SK-N-SH treated with all-trans-retinoic acid at 6 μM for 48 hours (cell line): ENCODE measurements around the gene ARHGAP26.

ENCODE experiments used
- ARNTL ChIP-seq: fragments of 450-650 bp; formaldehyde crosslinking; IDR thresholded peaks from 2 replicates; pipeline ENCODE4 v1.5.0; 2020; ENCODE audit warnings: low read depth, mild to moderate bottlenecking, moderate library complexity, borderline replicate concordance
- BACH2 ChIP-seq: fragments of 250-450 bp; sonication (Bioruptor Pico); IDR thresholded peaks from 2 replicates; pipeline ENCODE4 v1.9.0; 2021; ENCODE audit warnings: mild to moderate bottlenecking, borderline replicate concordance
- ISL1 ChIP-seq: fragments of 250-450 bp; sonication (Bioruptor Pico); IDR thresholded peaks from 2 replicates; pipeline ENCODE4 v2.1.2; 2022; ENCODE audit warnings: mild to moderate bottlenecking, moderate library complexity
- OSR1 ChIP-seq: fragments of 250-450 bp; sonication (Bioruptor Pico); IDR thresholded peaks from 2 replicates; pipeline ENCODE4 v1.8.0; 2022; ENCODE audit warnings: moderate library complexity, mild to moderate bottlenecking, inconsistent platforms
- PATZ1 ChIP-seq: fragments of 250-450 bp; sonication (Bioruptor Pico); IDR thresholded peaks from 2 replicates; pipeline ENCODE4 v1.8.0; 2020; ENCODE audit warnings: mild to moderate bottlenecking, moderate library complexity, borderline replicate concordance
- POU6F1 ChIP-seq: fragments of 250-450 bp; sonication (Bioruptor Pico); IDR thresholded peaks from 2 replicates; pipeline ENCODE4 v1.8.0; 2021; ENCODE audit warnings: low read depth, mild to moderate bottlenecking, moderate library complexity, borderline replicate concordance
- RARB ChIP-seq: fragments of 250-450 bp; sonication (Bioruptor Pico); IDR thresholded peaks from 2 replicates; pipeline ENCODE4 v1.8.0; 2021; ENCODE audit warnings: mild to moderate bottlenecking, moderate library complexity
- TOX ChIP-seq: fragments of 250-450 bp; sonication (Bioruptor Pico); IDR thresholded peaks from 2 replicates; pipeline ENCODE4 v1.8.0; 2021; ENCODE audit warnings: mild to moderate bottlenecking, moderate library complexity, borderline replicate concordance
- ZNF8 ChIP-seq: fragments of 450-650 bp; formaldehyde crosslinking; IDR thresholded peaks from 2 replicates; pipeline ENCODE4 v1.5.0; 2020; ENCODE audit warnings: mild to moderate bottlenecking, moderate library complexity

GRCh38 chr5:142906863-142907671 is 136.9 kb downstream of the ARHGAP26 start:
- TF ChIP-seq ISL1 (CRISPR knock-in tag) (no peak), TOX (no peak), POU6F1 (CRISPR knock-in tag) (no peak), PATZ1 (CRISPR knock-in tag) (no peak), ZNF8 (no peak), BACH2 (CRISPR knock-in tag) (no peak), ARNTL (CRISPR knock-in tag) (no peak), OSR1 (CRISPR knock-in tag) (no peak), RARB (no peak)
